Right cardiac atrium (tissue), 5 donors: ENCODE results near the gene TMEM40. TPM values are rescaled to one million over a fixed set of nuclear protein-coding genes. Genes with fewer than 3 reads are reported as not detected.

Experiments used
- ATAC-seq, 2 donors: fragments of 200-7000 bp; cut with Tn5 transposase; one replicate each; pipeline versions ENCODE4 v1.8.0 to v1.9.1; 2020; ENCODE audit warnings: moderate library complexity in 2 of 2, mild to moderate bottlenecking in 1 of 2
- DNase-seq, 3 donors: peaks; one replicate each; pipeline ENCODE4 v3.0.0-alpha.2; 2020
- H3K27ac ChIP-seq: one replicate; pipeline ENCODE4 v1.5.1; 2013; ENCODE audit warnings: mild to moderate bottlenecking, low read length, control low read depth, moderate library complexity
- H3K27me3 ChIP-seq: one replicate; pipeline ENCODE4 v1.6.1; 2013; ENCODE audit not compliant: control insufficient read depth, insufficient read depth
- H3K4me1 ChIP-seq: one replicate; pipeline ENCODE4 v1.6.1; 2013; ENCODE audit warnings: low read length; ENCODE audit not compliant: control insufficient read depth, insufficient read depth
- H3K4me3 ChIP-seq: one replicate; pipeline ENCODE4 v1.5.1; 2013; ENCODE audit warnings: low read length, control low read depth
- H3K9me3 ChIP-seq: one replicate; pipeline ENCODE4 v1.6.1; 2013; ENCODE audit warnings: low read length; ENCODE audit not compliant: control insufficient read depth
- WGBS: extraction: QIAGEN DNeasy Blood & Tissue Kit; methylation state at CpG from one replicate; pipeline ENCODE4 v1.1.7; 2013; 5-methylcytosine and 5-hydroxymethylcytosine counted together
- intact Hi-C, 4 donors: fragments of 100-400 bp; cut with DNase I; formaldehyde crosslinking; loops; one replicate each; pipeline versions ENCODE4 v1.11.0 to v1.14.0; 2022 to 2023
- long read RNA-seq, 4 donors: library from polyadenylated mRNA; unstranded; transcript quantifications; one replicate each; pipeline ENCODE4 v2.0.0, GENCODE V29; 2020 to 2021
- polyA plus RNA-seq: library from polyadenylated mRNA; stranded (reverse); fragments of 200-250 nt; gene quantifications from one replicate; pipeline ENCODE4 v1.2.3, GENCODE V29; 2013
- total RNA-seq, 4 donors: library from RNA; stranded (reverse); fragmentation: NEBNext Ultra II Directional; extraction: Animal tissue kit (Norgen Biotek cat#: 25700); gene quantifications; one replicate each; pipeline ENCODE4 v1.2.1, GENCODE V29; 2021
- donor health status: healthy with polysubstance abuse.
- donor health status: DM: no; HTN: yes; CAD: no.
- donor health status: DM: no; HTN: no; CAD: no.
- donor health status: DM: no; HTN: yes; CAD: no; lungs with severe emphysema.
- donor health status: DM: yes; HTN: yes; CAD: no.

TMEM40 gene, protein sequence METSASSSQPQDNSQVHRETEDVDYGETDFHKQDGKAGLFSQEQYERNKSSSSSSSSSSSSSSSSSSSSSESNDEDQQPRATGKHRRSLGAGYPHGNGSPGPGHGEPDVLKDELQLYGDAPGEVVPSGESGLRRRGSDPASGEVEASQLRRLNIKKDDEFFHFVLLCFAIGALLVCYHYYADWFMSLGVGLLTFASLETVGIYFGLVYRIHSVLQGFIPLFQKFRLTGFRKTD
- total RNA-seq (1 to 10 TPM; 3.3 to 5.1 (median 3.7) TPM), polyA plus RNA-seq (5.2 TPM)
- long read RNA-seq, donor 1, partial matches to known transcripts, result 1 of 6 reads
- long read RNA-seq, donor 1, other reads (novel, unspliced or antisense), result 3 of 6 reads
- long read RNA-seq, donor 2, partial matches to known transcripts, result 0 of 3 reads
- long read RNA-seq, donor 2, other reads (novel, unspliced or antisense), result 3 of 3 reads
- long read RNA-seq, donor 3, partial matches to known transcripts, result 0 of 3 reads
- long read RNA-seq, donor 3, other reads (novel, unspliced or antisense), result 1 of 3 reads
- long read RNA-seq, donor 4, partial matches to known transcripts, result 0 of 3 reads
- long read RNA-seq, donor 4, other reads (novel, unspliced or antisense), result 1 of 3 reads

DNA sequence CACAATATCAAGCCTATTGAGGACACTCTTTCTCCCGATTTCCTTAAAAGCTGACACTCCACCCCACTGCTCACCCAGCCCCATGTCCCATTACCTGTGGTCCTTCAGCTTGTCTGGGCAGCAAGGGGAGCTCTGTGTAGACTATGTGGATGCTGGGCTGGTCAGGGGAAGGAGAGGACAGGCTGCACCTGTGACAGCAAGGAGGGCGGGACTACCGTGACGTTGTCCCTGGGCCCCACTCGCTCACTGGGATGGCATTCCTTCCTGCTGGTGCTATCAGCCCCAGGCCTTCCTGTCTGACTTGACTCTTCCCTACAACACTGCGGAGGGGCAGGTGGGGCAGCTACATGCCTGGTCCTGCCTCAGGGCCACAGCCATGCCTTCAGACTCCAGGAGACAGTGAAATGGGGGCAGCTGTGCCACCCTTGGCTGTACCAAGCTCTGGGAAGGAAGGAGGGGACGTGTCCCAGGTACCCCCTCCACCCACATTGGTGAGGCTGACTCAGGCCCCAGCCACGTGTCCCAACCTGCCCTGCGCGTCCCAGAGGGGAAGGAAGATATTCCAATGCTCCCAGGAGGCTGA, at the start of gene TMEM40:
TMEM40 (minus strand) TSS at position 163 of the 583 bp plus-strand sequence. CDS start 9,427 bp downstream, outside the sequence.
- intact Hi-C loops, result no loop called here
- peak within 1 kb of the TSS; percentile 1 for H3K27ac ChIP-seq

DNA sequence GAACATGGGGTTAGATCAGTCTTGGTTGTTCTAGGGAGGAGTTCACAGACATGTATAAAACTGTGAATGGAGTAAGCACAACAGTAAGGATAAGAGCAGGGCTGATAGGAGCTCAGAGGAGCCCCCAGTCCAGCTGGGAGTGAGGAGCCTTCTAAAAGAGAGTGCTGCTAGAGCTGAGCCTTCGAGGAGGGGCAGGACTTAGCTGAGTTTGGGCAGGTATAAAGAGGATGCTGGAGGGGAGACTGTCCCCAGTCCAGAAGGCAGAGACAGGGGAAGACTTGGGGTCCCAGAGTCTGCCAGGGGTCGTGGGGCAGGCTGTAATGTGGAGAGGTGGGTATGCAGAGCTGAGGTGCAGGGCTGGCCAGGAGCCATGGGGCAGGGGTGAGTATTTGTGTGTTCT, 49.5 kb upstream of the TMEM40 start:
- DNase-seq, result no peak
- no peaks in the 10 kb centered on the region for H3K9me3 ChIP-seq
- 72% methylated on average over 2 of the region's 2 CpGs for WGBS
- H3K4me3 ChIP-seq, result no peak overlapping the region
- no peak for ATAC-seq
- no peaks in the 10 kb centered on the region for H3K27me3 ChIP-seq
- intact Hi-C loops, result no loop called here
- H3K27ac ChIP-seq, result no peak overlapping the region
- H3K4me1 ChIP-seq, result no peaks in the 10 kb centered on the region

More for the DNA sequence above, at the start of gene TMEM40:
- H3K27me3 ChIP-seq, result no peaks in the 10 kb centered on the region
- no peak within 1 kb of the TSS for H3K4me3 ChIP-seq
- no peaks in the 10 kb centered on the region for H3K9me3 ChIP-seq
- DNase-seq (no peak), ATAC-seq (peak; percentile 7 to 19)
- peaks cover 10% of the 10 kb centered on the region for H3K4me1 ChIP-seq
- 74% methylated on average over 10 of the region's 10 CpGs for WGBS

DNA sequence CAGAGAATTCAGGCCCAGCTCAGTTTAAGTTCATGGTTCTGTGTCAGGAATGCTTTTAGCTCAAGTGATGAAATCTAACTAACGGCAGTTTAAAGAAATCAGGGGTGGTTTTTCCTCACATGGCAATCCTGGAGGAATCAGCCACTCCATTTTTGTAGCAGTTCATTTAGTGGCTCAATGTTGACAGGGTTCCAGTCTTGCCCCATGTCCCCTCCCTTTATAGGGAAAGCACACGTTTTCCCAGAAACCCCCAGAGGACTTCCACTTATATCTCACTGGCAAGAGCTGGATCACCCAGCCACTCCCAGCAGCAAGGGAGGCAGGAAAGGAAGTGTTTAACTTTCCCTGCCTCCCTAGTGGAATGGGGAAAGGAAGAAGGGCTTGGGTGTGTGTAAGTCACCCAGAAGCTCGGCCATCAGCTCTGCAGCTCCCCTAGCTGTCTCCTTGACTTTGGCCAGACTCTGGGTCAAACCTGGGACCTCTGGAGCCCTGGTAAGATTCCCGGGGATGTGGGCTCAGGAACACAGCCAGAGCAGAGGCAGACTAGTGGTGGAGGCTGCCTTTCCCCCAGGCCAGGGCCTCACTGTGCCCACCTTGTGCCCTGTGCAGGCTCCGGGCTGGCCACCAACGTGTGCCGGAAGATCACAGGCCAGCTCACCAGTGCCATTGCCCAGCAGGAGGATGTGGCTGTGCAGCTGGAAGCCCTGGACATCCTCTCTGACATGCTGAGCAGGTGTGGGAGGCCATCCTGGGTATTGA, 48.7 kb upstream of the TMEM40 start:
- H3K27me3 ChIP-seq, result no peaks in the 10 kb centered on the region
- H3K4me3 ChIP-seq, result no peak overlapping the region
- no peak overlapping the region for H3K27ac ChIP-seq
- H3K9me3 ChIP-seq, result no peaks in the 10 kb centered on the region
- DNase-seq, result no peak
- H3K4me1 ChIP-seq, result no peaks in the 10 kb centered on the region
- WGBS, result 67% methylated on average over 7 of the region's 7 CpGs
- ATAC-seq, result no peak
- intact Hi-C loops, result no loop called here

DNA sequence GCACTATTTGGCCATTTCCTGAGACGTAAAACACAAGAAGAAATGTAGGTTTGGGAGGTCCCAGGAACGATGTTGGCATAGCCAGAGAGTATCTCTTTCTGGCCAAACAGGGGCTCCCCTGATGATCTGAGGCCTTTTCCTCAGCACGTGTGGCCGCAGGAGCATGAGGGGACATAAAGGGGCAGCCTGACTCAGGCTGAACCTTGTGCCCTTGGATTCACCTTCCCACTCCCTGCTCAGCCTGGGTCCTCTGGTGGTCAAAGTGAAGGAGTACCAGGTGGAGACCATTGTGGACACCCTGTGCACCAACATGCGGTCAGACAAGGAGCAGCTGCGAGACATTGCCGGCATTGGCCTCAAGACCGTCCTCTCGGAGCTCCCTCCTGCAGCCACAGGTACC, 48.0 kb upstream of the TMEM40 start:
- Histone ChIP-seq H3K4me1 (no peaks in the 10 kb centered on the region), H3K27me3 (no peaks in the 10 kb centered on the region), H3K9me3 (no peaks in the 10 kb centered on the region), H3K27ac (peak overlapping the region; percentile 71), H3K4me3 (no peak overlapping the region)
- no peak for DNase-seq
- 92% methylated on average over 9 of the region's 9 CpGs for WGBS
- ATAC-seq, result no peak
- intact Hi-C loops, result no loop called here

DNA sequence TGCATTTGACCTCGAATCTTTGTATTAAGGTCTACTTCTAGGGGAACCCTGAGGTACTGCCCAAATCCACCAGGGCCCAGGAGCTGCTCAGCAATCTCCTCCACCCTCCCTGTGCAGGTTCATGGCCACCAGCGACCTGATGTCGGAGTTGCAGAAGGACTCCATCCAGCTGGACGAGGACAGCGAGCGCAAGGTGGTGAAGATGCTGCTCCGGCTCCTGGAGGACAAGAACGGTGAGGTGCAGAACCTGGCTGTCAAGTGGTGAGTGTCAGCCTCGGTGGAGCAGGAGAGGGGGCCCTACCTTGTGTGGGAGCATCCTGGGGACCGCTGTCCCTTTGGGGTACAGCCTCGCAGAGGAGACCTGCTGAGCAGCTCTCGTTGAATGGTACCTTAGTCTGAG, 44.3 kb upstream of the TMEM40 start:
- intact Hi-C loops, result no loop called here

DNA sequence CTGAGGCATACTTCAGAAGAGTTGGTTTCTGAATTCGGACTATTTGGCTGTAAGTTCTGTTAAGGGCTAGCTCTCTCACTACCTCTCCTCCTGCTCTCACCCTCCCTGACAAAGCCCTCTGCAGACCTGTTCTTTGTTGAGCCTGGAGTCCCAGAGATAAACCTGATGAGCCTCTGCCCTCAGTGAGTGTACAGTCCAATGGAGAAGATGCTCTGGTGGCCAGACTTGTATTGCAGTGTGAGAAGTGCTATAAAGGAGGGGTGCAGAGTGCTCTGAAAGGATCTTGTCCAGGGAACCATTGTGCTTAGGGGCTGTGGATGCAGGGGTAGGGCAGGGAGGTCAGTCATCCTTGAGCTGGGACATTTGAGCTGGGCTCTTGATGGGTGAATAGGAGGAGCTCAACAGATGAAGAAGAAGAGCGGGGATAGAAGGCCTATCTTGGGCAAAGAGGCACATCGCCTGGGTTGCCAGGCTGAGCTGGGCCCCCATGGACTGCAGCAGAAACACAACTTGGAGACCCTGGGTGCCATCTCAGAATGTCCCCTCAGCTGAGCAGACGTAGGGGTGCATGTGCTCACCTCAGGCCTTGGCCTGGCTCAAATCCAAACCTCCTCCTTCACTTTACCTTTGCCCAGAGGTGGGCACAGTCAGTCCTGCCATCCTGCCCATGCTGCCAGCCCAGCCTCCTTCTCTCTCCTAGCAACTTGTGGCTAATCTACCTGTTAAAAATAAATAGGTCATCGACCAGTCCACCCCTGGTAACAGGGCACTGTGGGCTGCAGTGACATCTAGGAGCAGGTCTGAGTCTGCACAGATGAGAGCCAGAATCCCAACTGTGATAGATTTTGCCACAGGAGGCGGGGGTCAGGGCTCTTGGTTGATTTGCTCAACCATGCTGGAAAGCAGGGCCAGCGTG, 40.7 kb upstream of the TMEM40 start:
- Histone ChIP-seq H3K4me1 (no peaks in the 10 kb centered on the region), H3K27ac (peak overlapping the region; percentile 47), H3K27me3 (no peaks in the 10 kb centered on the region), H3K4me3 (no peak overlapping the region), H3K9me3 (no peaks in the 10 kb centered on the region)
- ATAC-seq (no peak), DNase-seq (no peak)
- WGBS, result 81% methylated on average over 7 of the region's 7 CpGs
- intact Hi-C loops, result no loop called here

More for the DNA sequence above, 44.3 kb upstream of the TMEM40 start:
- H3K27ac ChIP-seq, result no peak overlapping the region
- DNase-seq (no peak), ATAC-seq (no peak)
- no peaks in the 10 kb centered on the region for H3K4me1 ChIP-seq
- no peak overlapping the region for H3K4me3 ChIP-seq
- no peaks in the 10 kb centered on the region for H3K27me3 ChIP-seq
- no peaks in the 10 kb centered on the region for H3K9me3 ChIP-seq
- 97% methylated on average over 12 of the region's 12 CpGs for WGBS

DNA sequence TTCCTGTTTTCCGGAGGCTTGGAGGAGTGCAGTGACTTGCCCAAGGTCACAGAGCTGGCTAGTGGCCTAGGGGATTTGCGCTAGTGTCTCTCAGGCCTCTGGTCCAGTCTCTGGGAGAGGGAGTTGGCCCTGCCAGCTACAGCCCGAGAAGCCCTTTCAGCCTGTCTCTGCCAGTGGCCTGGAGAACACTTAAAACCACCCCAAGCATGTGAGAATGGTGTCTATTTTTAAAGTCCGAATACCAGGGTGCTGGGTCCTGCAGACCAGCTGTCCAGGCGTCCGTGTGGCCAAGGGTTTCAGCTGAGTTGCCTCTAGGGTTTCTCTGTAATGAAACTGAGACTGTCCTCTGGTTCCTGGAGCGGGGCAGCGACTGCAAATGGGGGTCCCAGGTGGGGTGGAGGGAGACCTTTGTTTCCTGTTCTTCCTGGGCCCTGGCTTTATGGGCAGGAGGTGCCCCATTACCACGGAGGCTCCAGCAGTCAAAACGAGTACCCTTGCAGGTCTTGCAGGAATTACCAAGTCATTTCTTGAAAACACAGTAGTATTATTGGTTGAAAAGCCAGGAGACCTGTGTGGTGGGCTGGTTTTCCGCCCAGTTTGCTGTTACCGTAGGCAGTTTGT, 39.6 kb upstream of the TMEM40 start:
- H3K9me3 ChIP-seq, result no peaks in the 10 kb centered on the region
- peak overlapping the region; percentile 84 for H3K27ac ChIP-seq
- 53% methylated on average over 12 of the region's 12 CpGs for WGBS
- no peaks in the 10 kb centered on the region for H3K4me1 ChIP-seq
- ATAC-seq (peak; percentile 33 to 58), DNase-seq (peak in 2 of 3 donors; percentile 70 to 77)
- intact Hi-C loops, result no loop called here
- peak overlapping the region; percentile 1 for H3K4me3 ChIP-seq
- H3K27me3 ChIP-seq, result no peaks in the 10 kb centered on the region

DNA sequence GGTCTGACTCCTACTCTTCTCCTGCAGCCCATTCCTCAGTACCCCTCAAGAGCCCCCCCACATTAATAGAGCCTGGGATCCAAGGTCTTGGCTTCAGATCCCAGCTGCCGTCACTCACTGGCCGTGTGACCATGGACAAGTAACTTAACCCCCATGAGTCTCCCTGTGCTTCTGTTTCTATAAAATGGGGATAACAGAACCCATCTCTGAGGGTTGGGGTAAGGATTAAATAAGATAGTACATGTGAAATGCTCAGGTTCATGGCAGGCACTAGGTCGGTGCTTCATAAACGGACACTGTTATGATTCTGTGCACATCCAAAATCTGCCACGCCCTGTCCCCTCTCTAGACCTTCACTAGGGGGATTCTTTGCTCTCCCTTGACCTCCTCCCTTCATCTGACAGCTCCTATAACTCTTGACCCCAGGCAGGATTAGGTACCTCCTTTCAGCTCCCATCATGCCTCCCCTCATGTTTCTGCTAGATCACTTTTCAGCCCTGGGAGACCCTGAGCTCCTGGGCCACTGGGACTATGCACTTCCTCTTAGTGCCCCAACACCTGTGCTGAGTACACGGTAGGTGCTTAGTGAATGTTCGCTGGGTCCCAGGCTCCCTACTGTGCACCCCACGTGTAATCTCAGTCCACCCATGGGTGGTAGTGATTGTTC, 39.0 kb upstream of the TMEM40 start:
- intact Hi-C loops, result no loop called here
- ATAC-seq (no peak), DNase-seq (no peak)
- Histone ChIP-seq H3K9me3 (no peaks in the 10 kb centered on the region), H3K4me3 (peak overlapping the region; percentile 56), H3K27me3 (no peaks in the 10 kb centered on the region), H3K27ac (peak overlapping the region; percentile 84), H3K4me1 (no peaks in the 10 kb centered on the region)
- 54% methylated on average over 8 of the region's 8 CpGs for WGBS

DNA sequence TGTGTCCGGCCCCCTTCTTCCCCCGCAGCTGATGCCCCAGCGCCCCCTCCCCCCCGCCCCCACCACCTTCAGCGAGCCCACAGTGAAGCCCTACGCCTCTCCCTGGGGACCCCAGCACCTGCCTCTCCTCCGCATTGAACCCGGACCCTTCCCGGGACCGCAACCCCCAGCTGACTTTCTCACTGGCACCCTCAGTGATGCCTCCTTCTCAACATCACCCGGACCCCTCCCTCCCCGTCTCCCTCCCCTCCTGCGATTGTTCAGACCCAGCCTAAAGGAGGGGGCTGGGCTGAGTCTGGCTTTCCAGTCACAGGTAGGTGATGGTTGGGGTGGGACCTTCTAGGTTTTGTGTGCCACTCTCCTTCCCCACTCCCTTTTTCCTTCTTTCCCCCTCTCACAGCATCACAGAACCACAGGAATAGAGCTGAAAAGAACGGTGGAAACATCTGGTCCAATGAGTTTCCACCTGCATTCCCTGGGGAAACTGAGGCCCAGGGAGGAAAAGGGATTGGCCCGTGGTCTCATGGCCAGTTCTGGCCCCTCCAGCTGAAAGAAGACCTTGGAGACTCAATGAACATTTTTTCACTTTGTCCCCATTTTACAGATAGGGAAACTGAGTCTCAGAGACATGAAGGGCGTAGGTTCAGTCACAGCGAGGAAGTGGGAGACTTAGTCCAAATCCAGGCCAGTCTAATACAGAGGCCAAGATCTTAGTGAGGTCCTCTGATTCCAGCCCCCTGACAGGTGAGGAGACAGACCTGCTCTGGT, 38.2 kb upstream of the TMEM40 start:
- WGBS, result 37% methylated on average over 17 of the region's 17 CpGs
- intact Hi-C loops, result no loop called here
- ATAC-seq (peak; percentile 4), DNase-seq (no peak)
- no peaks in the 10 kb centered on the region for H3K27me3 ChIP-seq
- peak overlapping the region; percentile 98 for H3K27ac ChIP-seq
- no peaks in the 10 kb centered on the region for H3K4me1 ChIP-seq
- H3K4me3 ChIP-seq, result peak overlapping the region; percentile 56
- H3K9me3 ChIP-seq, result no peaks in the 10 kb centered on the region
